Chondrocyte (in vitro differentiated cells): Measurements from ENCODE around the gene SLC6A19. TPM values are rescaled to one million over a fixed set of nuclear protein-coding genes. Genes with fewer than 3 reads are reported as not detected.
"Not testable (repeated sequence)": the region's sequence is repeated elsewhere in the genome, so short reads cannot be mapped to it uniquely, and the experiment has no call there.

Experiments
- DNase-seq: peaks from one replicate; pipeline ENCODE4 v3.0.0; 2021; ENCODE audit warnings: mixed read lengths, low spot score
- H3K27ac Mint-ChIP-seq: one replicate; pipeline ENCODE4 v1.8.0; 2021; ENCODE audit warnings: mild to moderate bottlenecking, moderate library complexity, mixed read lengths; ENCODE audit not compliant: unreplicated experiment
- H3K27me3 Mint-ChIP-seq: 2 replicates; pipeline ENCODE4 v1.8.0; 2021; ENCODE audit warnings: low read depth, mixed read lengths
- H3K36me3 Mint-ChIP-seq: 2 replicates; pipeline ENCODE4 v1.8.0; 2021; ENCODE audit warnings: low read depth, mixed read lengths
- H3K4me1 Mint-ChIP-seq: 2 replicates; pipeline ENCODE4 v1.8.0; 2021; ENCODE audit warnings: low read depth, mild to moderate bottlenecking, mixed read lengths
- H3K4me3 Mint-ChIP-seq: one replicate; pipeline ENCODE4 v1.8.0; 2021; ENCODE audit warnings: mild to moderate bottlenecking, moderate library complexity, mixed read lengths; ENCODE audit not compliant: unreplicated experiment
- H3K9me3 Mint-ChIP-seq: 2 replicates; pipeline ENCODE4 v1.8.0; 2021; ENCODE audit warnings: low read depth, mixed read lengths
- total RNA-seq: library from RNA; stranded (reverse); gene quantifications from 3 replicates; pipeline ENCODE4 v1.2.1, GENCODE V29; 2021
- TF ChIP-seq, protein P1 (sequence below): fragments of 200-600 bp; sonication (generic); IDR thresholded peaks from 2 replicates; pipeline ENCODE4 v1.5.0; 2021; ENCODE audit warnings: antibody characterized with exemption, mild to moderate bottlenecking, moderate library complexity

SLC6A19 gene
- total RNA-seq, 1 donor from 2014 or later, result not detected

DNA sequence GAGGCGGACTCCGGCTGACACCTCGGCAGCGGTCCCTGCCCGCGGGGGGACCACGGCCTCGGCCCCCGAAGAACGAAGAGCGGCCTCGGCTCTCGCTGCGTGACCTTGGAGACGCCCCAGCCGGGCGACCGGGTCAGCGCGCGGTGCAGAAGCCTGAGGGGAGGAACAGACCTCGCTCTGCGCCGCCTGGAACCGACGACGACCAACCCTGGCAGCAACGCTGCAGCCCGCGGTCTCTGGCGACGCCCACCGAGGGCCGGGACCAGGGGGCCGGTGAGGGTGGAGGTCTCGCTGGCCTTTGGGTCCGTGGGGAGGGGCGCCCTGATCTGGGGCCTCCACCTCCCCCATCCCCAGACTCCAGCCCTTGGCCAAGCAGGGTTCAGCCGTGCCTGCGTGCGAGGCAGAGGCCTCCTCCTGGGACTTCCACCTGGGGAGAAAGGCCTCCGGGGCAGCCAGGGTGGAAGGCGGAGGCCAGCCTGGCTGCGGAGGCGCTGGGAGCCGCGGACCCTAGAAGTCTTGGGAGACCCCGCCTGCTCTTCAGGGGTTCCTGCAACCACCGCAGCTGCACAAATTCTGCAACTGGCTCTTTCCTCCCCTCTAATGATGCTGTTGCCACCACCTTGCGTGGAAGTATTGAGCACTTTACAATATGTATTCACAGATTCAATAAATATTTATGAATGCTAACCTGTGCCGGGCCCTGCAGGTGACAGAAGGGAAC lies 45.2 kb upstream of the SLC6A19 start:
- Mint-ChIP-seq H3K9me3 (no peaks in the 10 kb centered on the region), H3K4me3 (no peak overlapping the region), H3K4me1 (no peaks in the 10 kb centered on the region), H3K36me3 (no peaks in the 10 kb centered on the region), H3K27ac (no peak overlapping the region), H3K27me3 (peaks cover 60% of the 10 kb centered on the region)
- no peak for DNase-seq
- TF ChIP-seq, protein P1, sequence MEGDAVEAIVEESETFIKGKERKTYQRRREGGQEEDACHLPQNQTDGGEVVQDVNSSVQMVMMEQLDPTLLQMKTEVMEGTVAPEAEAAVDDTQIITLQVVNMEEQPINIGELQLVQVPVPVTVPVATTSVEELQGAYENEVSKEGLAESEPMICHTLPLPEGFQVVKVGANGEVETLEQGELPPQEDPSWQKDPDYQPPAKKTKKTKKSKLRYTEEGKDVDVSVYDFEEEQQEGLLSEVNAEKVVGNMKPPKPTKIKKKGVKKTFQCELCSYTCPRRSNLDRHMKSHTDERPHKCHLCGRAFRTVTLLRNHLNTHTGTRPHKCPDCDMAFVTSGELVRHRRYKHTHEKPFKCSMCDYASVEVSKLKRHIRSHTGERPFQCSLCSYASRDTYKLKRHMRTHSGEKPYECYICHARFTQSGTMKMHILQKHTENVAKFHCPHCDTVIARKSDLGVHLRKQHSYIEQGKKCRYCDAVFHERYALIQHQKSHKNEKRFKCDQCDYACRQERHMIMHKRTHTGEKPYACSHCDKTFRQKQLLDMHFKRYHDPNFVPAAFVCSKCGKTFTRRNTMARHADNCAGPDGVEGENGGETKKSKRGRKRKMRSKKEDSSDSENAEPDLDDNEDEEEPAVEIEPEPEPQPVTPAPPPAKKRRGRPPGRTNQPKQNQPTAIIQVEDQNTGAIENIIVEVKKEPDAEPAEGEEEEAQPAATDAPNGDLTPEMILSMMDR, result no peak

DNA sequence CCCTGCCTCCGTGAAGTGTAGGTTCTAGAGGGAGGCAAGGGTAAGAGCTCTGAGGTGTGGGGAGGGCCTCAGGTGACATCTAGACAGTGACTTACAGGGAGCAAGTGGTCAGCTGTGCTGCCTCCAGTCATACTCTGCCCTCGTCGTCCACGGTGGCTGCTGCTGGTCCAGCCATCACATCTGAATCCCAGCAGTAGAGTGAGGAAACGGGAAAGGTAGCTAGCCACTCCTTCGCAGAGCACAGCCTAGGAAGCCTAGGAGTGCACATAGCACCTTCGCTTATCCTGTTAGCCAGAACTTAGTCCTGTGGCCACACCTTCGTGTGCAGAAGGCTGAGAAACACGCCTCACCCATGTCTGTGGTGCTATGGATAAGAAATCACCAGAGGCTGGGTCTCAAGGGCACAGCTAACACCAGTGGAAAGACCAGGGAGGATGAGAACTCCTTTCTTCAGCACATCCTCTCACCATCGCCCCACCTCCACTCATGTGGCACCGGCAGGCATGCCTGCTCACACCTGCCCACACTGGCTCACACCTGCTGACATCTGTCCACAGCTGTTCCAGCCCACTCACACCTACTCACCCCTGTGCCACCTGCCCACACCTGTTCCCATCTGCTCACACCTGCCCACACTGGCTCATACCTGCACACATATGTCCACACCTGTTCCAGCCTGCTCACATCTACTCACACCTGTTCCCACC lies 44.5 kb upstream of the SLC6A19 start:
- TF ChIP-seq, protein P1, result no peak
- Mint-ChIP-seq H3K4me1 (no peaks in the 10 kb centered on the region), H3K27me3 (peaks cover 58% of the 10 kb centered on the region), H3K9me3 (no peaks in the 10 kb centered on the region), H3K4me3 (no peak overlapping the region), H3K36me3 (no peaks in the 10 kb centered on the region), H3K27ac (no peak overlapping the region)
- DNase-seq, result no peak

DNA sequence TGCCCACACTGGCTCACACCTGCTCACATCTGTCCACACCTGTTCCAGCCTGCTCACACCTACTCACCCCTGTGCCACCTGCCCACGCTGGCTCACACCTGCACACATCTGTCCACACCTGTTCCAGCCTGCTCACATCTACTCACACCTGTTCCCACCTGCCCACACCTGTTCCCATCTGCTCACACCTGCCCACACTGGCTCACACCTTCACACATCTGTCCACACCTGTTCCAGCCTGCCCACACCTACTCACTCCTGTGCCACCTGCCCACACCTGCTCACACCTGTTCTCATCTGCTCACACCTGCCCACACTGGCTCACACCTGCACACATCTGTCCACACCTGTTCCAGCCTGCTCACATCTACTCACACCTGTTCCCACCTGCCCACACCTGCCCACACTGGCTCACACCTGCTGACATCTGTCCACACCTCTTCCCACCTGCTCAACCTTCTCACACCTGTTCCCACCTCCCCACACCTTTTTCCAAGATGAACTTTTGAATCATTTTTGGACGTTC lies 43.9 kb upstream of the SLC6A19 start:
- not testable (repeated sequence) for H3K36me3 Mint-ChIP-seq, DNase-seq, H3K9me3 Mint-ChIP-seq, H3K4me1 Mint-ChIP-seq, H3K4me3 Mint-ChIP-seq, H3K27ac Mint-ChIP-seq
- H3K27me3 Mint-ChIP-seq, result peaks cover 55% of the 10 kb centered on the region

DNA sequence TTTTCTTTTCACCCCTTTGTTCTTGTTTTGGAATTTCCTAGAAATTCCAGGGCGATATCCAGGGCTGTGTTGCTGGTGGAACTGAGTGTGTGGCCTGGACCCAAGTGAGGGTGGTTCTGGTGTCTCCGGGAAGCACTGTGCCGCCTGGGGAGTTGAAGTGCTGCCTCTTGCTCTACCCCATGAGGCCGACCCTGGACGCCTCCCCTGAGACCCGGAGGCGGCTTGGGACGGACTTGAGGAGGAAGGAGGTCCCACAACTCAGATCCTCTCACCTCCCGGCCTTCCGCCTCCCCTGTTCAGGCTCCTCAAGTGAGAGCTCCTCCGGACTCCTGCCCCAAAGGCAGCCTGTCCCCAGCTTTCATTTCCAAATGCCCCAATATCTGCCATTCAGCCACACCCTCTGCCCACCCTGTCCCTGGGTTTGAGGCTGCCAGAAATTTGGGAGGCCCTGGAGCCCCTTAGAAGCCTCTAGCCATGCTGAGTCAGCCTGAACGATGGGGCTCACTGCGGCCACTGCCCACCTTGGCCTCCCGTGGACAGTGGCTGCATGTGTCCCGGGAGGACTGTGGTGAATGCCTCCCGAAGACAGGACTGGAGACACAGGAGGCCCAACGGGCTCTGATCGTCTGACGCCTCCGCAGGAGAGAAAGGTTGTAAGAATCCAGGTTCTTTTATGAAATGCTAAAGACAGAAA lies 42.6 kb upstream of the SLC6A19 start:
- Mint-ChIP-seq H3K4me3 (no peak overlapping the region), H3K27me3 (peaks cover 51% of the 10 kb centered on the region), H3K27ac (no peak overlapping the region), H3K9me3 (no peaks in the 10 kb centered on the region), H3K4me1 (no peaks in the 10 kb centered on the region), H3K36me3 (no peaks in the 10 kb centered on the region)
- no peak for DNase-seq
- TF ChIP-seq, protein P1, result no peak

- no peak overlapping the region for H3K4me3 Mint-ChIP-seq
- TF ChIP-seq, protein P1, result no peak
- H3K27ac Mint-ChIP-seq, result no peak overlapping the region
- no peaks in the 10 kb centered on the region for H3K9me3 Mint-ChIP-seq
- no peak for DNase-seq
- no peaks in the 10 kb centered on the region for H3K4me1 Mint-ChIP-seq
- no peaks in the 10 kb centered on the region for H3K36me3 Mint-ChIP-seq
- peaks cover 46% of the 10 kb centered on the region for H3K27me3 Mint-ChIP-seq
These were observed 42.1 kb upstream of the SLC6A19 start for GRCh38 chr5:1159341-1159675.
